OCI-LY7 (cell line): ENCODE data around the gene KIAA1217. TPM values are rescaled to one million over a fixed set of nuclear protein-coding genes. Genes with fewer than 3 reads are reported as not detected.

ENCODE experiments used
- BruUV-seq: library from RNA; stranded (reverse); fragments of 400-500 nt; replicated peaks from 2 replicates; lab custom pipeline; 2021; lab: Mats Ljungman, UMichigan
- CTCF ChIA-PET: fragments of 300-600 bp; sonication (Branson Sonifier 250); formaldehyde crosslinking; loops from one replicate; lab custom pipeline; 2022; ENCODE audit warnings: antibody characterized with exemption; ENCODE audit not compliant: unreplicated experiment; lab: Charles Lee
- POLR2A ChIA-PET: fragments of 300-600 bp; sonication (Branson Sonifier 250); formaldehyde crosslinking; loops from one replicate; lab custom pipeline; 2022; ENCODE audit warnings: antibody characterized with exemption; lab: Charles Lee
- DNase-seq: peaks from one replicate; pipeline ENCODE4 v3.0.0-alpha.2; 2015; ENCODE audit warnings: low spot score
- H2AFZ ChIP-seq: fragments of 200-600 bp; sonication (generic), shearing (Covaris generic); 2 replicates; pipeline ENCODE4 v1.6.1; 2014; ENCODE audit warnings: mild to moderate bottlenecking, antibody characterized with exemption, low read length, moderate library complexity
- H3K27ac ChIP-seq: fragments of 200-600 bp; sonication (generic); 2 replicates; pipeline ENCODE4 v1.5.1; 2014; ENCODE audit warnings: mixed run types, low read depth, mild to moderate bottlenecking, moderate library complexity, low read length, inconsistent platforms; ENCODE audit not compliant: poor library complexity, severe bottlenecking
- H3K36me3 ChIP-seq: fragments of 200-600 bp; sonication (generic); 2 replicates; pipeline ENCODE4 v1.6.1; 2014; ENCODE audit warnings: mild to moderate bottlenecking, antibody characterized with exemption, low read length, moderate library complexity, mixed read lengths; ENCODE audit not compliant: insufficient read depth
- H3K4me1 ChIP-seq: fragments of 200-600 bp; sonication (generic); 2 replicates; pipeline ENCODE4 v1.5.1; 2014; ENCODE audit warnings: mild to moderate bottlenecking, low read length; ENCODE audit not compliant: insufficient read depth, poor library complexity, severe bottlenecking
- H3K4me2 ChIP-seq: fragments of 200-600 bp; sonication (generic); 2 replicates; pipeline ENCODE4 v1.6.1; 2014; ENCODE audit warnings: mild to moderate bottlenecking, low read length
- H3K4me3 ChIP-seq: fragments of 200-600 bp; sonication (generic); 2 replicates; pipeline ENCODE4 v1.5.1; 2014; ENCODE audit warnings: mild to moderate bottlenecking, low read depth, low read length; ENCODE audit not compliant: poor library complexity, severe bottlenecking
- H3K79me2 ChIP-seq: fragments of 200-600 bp; sonication (generic); 2 replicates; pipeline ENCODE4 v1.6.1; 2016; ENCODE audit warnings: low read depth, mild to moderate bottlenecking, low read length, moderate library complexity, mixed read lengths; ENCODE audit not compliant: insufficient read depth
- H3K9me2 ChIP-seq: fragments of 200-600 bp; sonication (generic); 2 replicates; pipeline ENCODE4 v1.6.1; 2016; ENCODE audit warnings: mild to moderate bottlenecking, low read length, mixed read lengths; ENCODE audit not compliant: insufficient read depth
- H3K9me3 ChIP-seq: fragments of 200-600 bp; sonication (generic); 2 replicates; pipeline ENCODE4 v1.6.1; 2014; ENCODE audit warnings: mild to moderate bottlenecking, mixed run types, low read length, mixed read lengths
- H4K20me1 ChIP-seq: fragments of 200-600 bp; sonication (generic); 2 replicates; pipeline ENCODE4 v1.6.1; 2014; ENCODE audit warnings: mild to moderate bottlenecking, antibody characterized with exemption, low read length, moderate library complexity, mixed read lengths; ENCODE audit not compliant: insufficient read depth
- CTCF ChIP-seq: fragments of 200-600 bp; sonication (generic); conservative IDR thresholded peaks from 2 replicates; pipeline ENCODE4 v1.5.1; 2014; ENCODE audit warnings: mild to moderate bottlenecking, antibody characterized with exemption, low read length, moderate library complexity, mixed read lengths
- EZH2phosphoT487 ChIP-seq: fragments of 200-600 bp; sonication (generic); IDR thresholded peaks from 2 replicates; pipeline ENCODE4 v1.6.1; 2018; ENCODE audit warnings: low read depth, borderline replicate concordance, mild to moderate bottlenecking, mixed run types, antibody characterized with exemption, low read length, moderate library complexity, mixed read lengths
- intact Hi-C: fragments of 100-400 bp; cut with micrococcal nuclease; formaldehyde crosslinking; loops from one replicate; pipeline ENCODE4 v1.10.0; 2022; ENCODE audit not compliant: unreplicated experiment
- total RNA-seq, 2 experiments: library from RNA; depleted of rRNA in 1 of 2; stranded (reverse); fragments of >200 nt in 1 of 2; shearing (Covaris generic) in 1 of 2; gene quantifications; 2 replicates each; pipeline ENCODE4 v1.2.3, GENCODE V29; 2014 to 2022

The KIAA1217 gene
- total RNA-seq, 2 experiments from 2014 or later = not detected

GRCh38 chr10:24209432-24209771 is 464 bp downstream of the KIAA1217 start:
- Histone ChIP-seq H3K9me2 (no peaks in the 10 kb centered on the region), H3K4me1 (no peaks in the 10 kb centered on the region), H3K27ac (no peak overlapping the region), H3K9me3 (no peaks in the 10 kb centered on the region), H3K4me3 (no peak overlapping the region), H3K4me2 (no peak overlapping the region), H4K20me1 (no peaks in the 10 kb centered on the region), H2AFZ (no peak overlapping the region), H3K79me2 (no peaks in the 10 kb centered on the region), H3K36me3 (no peaks in the 10 kb centered on the region)
- CTCF ChIA-PET = no interaction called here
- no peak for DNase-seq
- POLR2A ChIA-PET = interaction anchor here (0.6 kb wide), 1 partner anchor 172 kb away, joined by 5 read pairs; no protein-coding TSS in a partner anchor
- TF ChIP-seq CTCF (no peak), EZH2phosphoT487 (no peak)
- intact Hi-C loops = no loop called here
- no TSS peak for BruUV-seq

- BruUV-seq = no TSS peak
- TF ChIP-seq CTCF (no peak), EZH2phosphoT487 (no peak)
- Histone ChIP-seq H3K4me2 (no peak overlapping the region), H3K4me1 (no peaks in the 10 kb centered on the region), H2AFZ (no peak overlapping the region), H4K20me1 (no peaks in the 10 kb centered on the region), H3K9me2 (no peaks in the 10 kb centered on the region), H3K9me3 (no peaks in the 10 kb centered on the region), H3K36me3 (no peaks in the 10 kb centered on the region), H3K4me3 (no peak overlapping the region), H3K79me2 (no peaks in the 10 kb centered on the region), H3K27ac (no peak overlapping the region)
- CTCF ChIA-PET = no interaction called here
- intact Hi-C loops = no loop called here
- POLR2A ChIA-PET = interaction anchor here (0.6 kb wide), 1 partner anchor 172 kb away, joined by 5 read pairs; no protein-coding TSS in a partner anchor
- no peak for DNase-seq
Observed at GRCh38 chr10:24209946-24210491, 1.1 kb downstream of the KIAA1217 start.

GRCh38 chr10:24210501-24210900 is 1.6 kb downstream of the KIAA1217 start:
- CTCF ChIA-PET = no interaction called here
- no peak for DNase-seq
- intact Hi-C loops = no loop called here

More at GRCh38 chr10:24210501-24210900, 1.6 kb downstream of the KIAA1217 start:
- Histone ChIP-seq H3K36me3 (no peaks in the 10 kb centered on the region), H3K4me1 (no peaks in the 10 kb centered on the region), H4K20me1 (no peaks in the 10 kb centered on the region), H3K9me2 (no peaks in the 10 kb centered on the region), H3K4me3 (no peak overlapping the region), H2AFZ (no peak overlapping the region), H3K9me3 (no peaks in the 10 kb centered on the region), H3K27ac (no peak overlapping the region), H3K79me2 (no peaks in the 10 kb centered on the region), H3K4me2 (no peak overlapping the region)
- POLR2A ChIA-PET = interaction anchor here (0.6 to 0.7 kb wide), 3 partner anchors 50 to 162 kb away, joined by 3 to 6 read pairs (median 5); no protein-coding TSS in a partner anchor
- TF ChIP-seq CTCF = no peak
- no peak for TF ChIP-seq EZH2phosphoT487
- BruUV-seq = no TSS peak
